Endodermal cell (in vitro differentiated cells): Measurements from ENCODE around the gene MTRFR. TPM values are rescaled to one million over a fixed set of nuclear protein-coding genes. Genes with fewer than 3 reads are reported as not detected.

Experiments used
- DNase-seq: peaks from one replicate; pipeline ENCODE4 v3.0.0-alpha.2; 2017
- H3K27ac ChIP-seq: 2 replicates; pipeline ENCODE4 v1.5.1; 2013; ENCODE audit warnings: mild to moderate bottlenecking, low read depth, low read length, moderate library complexity
- H3K27me3 ChIP-seq: 2 replicates; pipeline ENCODE4 v1.6.1; 2013; ENCODE audit warnings: mild to moderate bottlenecking, low read length, moderate library complexity; ENCODE audit not compliant: insufficient read depth, control insufficient read depth, poor library complexity, severe bottlenecking
- H3K36me3 ChIP-seq: 2 replicates; pipeline ENCODE4 v1.7.0; 2013; ENCODE audit warnings: mild to moderate bottlenecking, low read length, moderate library complexity; ENCODE audit not compliant: control insufficient read depth, insufficient read depth
- H3K4me1 ChIP-seq: one replicate; pipeline ENCODE4 v1.7.0; 2013; ENCODE audit warnings: low read length; ENCODE audit not compliant: control insufficient read depth, insufficient read depth
- H3K4me3 ChIP-seq: 2 replicates; pipeline ENCODE4 v1.5.1; 2013; ENCODE audit warnings: mild to moderate bottlenecking, low read length, moderate library complexity
- H3K9ac ChIP-seq: 2 replicates; pipeline ENCODE4 v1.6.1; 2013; ENCODE audit warnings: mild to moderate bottlenecking, low read length, moderate library complexity; ENCODE audit not compliant: poor library complexity, severe bottlenecking; ENCODE audit errors: extremely low read depth
- H3K9me3 ChIP-seq: 2 replicates; pipeline ENCODE4 v1.6.1; 2013; ENCODE audit warnings: mild to moderate bottlenecking, low read length, moderate library complexity; ENCODE audit not compliant: control insufficient read depth
- H3K27ac Mint-ChIP-seq: 2 replicates; pipeline ENCODE4 v1.8.0; 2020; ENCODE audit warnings: mixed read lengths
- H3K27me3 Mint-ChIP-seq: 2 replicates; pipeline ENCODE4 v1.8.0; 2021; ENCODE audit warnings: mild to moderate bottlenecking, mixed read lengths; ENCODE audit not compliant: insufficient read depth
- H3K36me3 Mint-ChIP-seq: 2 replicates; pipeline ENCODE4 v1.8.0; 2020; ENCODE audit warnings: low read depth, mixed read lengths
- H3K4me1 Mint-ChIP-seq: 2 replicates; pipeline ENCODE4 v1.8.0; 2020; ENCODE audit warnings: mixed read lengths
- H3K4me3 Mint-ChIP-seq: 2 replicates; pipeline ENCODE4 v1.8.0; 2020; ENCODE audit warnings: mild to moderate bottlenecking, moderate library complexity, mixed read lengths
- H3K9me3 Mint-ChIP-seq: 2 replicates; pipeline ENCODE4 v1.8.0; 2020; ENCODE audit warnings: mild to moderate bottlenecking, mixed read lengths
- CTCF ChIP-seq: fragments of 200-600 bp; sonication (generic); conservative IDR thresholded peaks from 2 replicates; pipeline ENCODE4 v1.5.0; 2021; ENCODE audit warnings: antibody characterized with exemption, mild to moderate bottlenecking
- WGBS, 2 experiments: methylation state at CpG; one replicate each; pipeline versions ENCODE4 v1.1.5 to v1.1.7; 2013; ENCODE audit warnings: missing lambda C conversion rate in 2 of 2, mixed read lengths in 1 of 2; ENCODE audit not compliant: insufficient coverage in 1 of 2, insufficient read length in 1 of 2; 5-methylcytosine and 5-hydroxymethylcytosine counted together
- total RNA-seq, 2 donors: library from RNA; stranded (reverse); fragmentation: NEBNext Ultra II Directional in 1 of 2; extraction: Animal tissue kit (Norgen Biotek cat#: 25700) in 1 of 2; gene quantifications; 2 replicates in 1 of 2; 3 replicates in 1 of 2; pipeline ENCODE4 v1.2.1, GENCODE V29; 2021

Gene MTRFR
- total RNA-seq, 2 donors from 2014 or later, result 16.2 to 19.3 TPM

DNA sequence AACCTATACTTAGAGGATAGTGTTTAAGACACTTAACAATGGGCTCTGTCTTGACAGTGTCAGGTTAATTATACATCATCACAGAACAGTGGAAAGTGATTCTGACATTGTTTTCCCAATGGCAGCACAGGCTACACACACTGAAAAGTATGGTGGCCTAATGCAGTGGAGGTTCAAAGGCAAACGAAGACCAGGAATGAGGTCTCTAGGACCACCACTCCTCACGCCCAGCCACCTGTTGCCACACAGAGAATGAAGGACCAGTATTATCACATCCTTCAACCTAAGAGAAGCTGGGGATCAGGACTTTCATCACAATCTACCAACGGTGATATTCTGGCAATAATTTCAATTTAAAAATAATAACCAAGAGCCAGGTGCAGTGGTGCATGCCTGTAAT lies 73.0 kb downstream of the MTRFR start:
- H3K4me3 ChIP-seq, result no peak overlapping the region
- H3K9ac ChIP-seq, result no peak overlapping the region
- Mint-ChIP-seq H3K9me3 (no peaks in the 10 kb centered on the region), H3K27me3 (no peaks in the 10 kb centered on the region), H3K4me1 (no peaks in the 10 kb centered on the region), H3K36me3 (peaks cover 86% of the 10 kb centered on the region), H3K27ac (no peak overlapping the region), H3K4me3 (no peak overlapping the region)
- no peak overlapping the region for H3K27ac ChIP-seq
- no peaks in the 10 kb centered on the region for H3K9me3 ChIP-seq
- 96 to 100% methylated on average over 2 to 3 of the region's 3 CpGs for WGBS, 2 experiments
- H3K4me1 ChIP-seq, result no peaks in the 10 kb centered on the region
- no peak for DNase-seq
- H3K36me3 ChIP-seq, result peaks cover 97% of the 10 kb centered on the region
- H3K27me3 ChIP-seq, result no peaks in the 10 kb centered on the region
- TF ChIP-seq CTCF, result no peak

Other genes with a start within 250 kb of the MTRFR start
- gene PITPNM2, start 82.3 kb upstream of the MTRFR start, total RNA-seq, result 10 to 100 TPM in 1 of 2 donors, 1 to 10 TPM in 1; 3.2 to 13.4 TPM
- 10 to 100 TPM; 68.4 to 85.3 TPM for gene MPHOSPH9, start 295 bp upstream of the MTRFR start, total RNA-seq
- gene CDK2AP1, start 38.4 kb downstream of the MTRFR start, total RNA-seq, result 100 to 1,000 TPM; 102 to 127 TPM
- 10 to 100 TPM; 44.5 to 44.7 TPM for gene SBNO1, start 131.4 kb downstream of the MTRFR start, total RNA-seq
- gene KMT5A, start 150.7 kb downstream of the MTRFR start, total RNA-seq, result 10 to 100 TPM; 43.1 to 44.5 TPM
- gene RILPL2, start 203.2 kb downstream of the MTRFR start, total RNA-seq, result 1 to 10 TPM; 2.6 TPM
- gene SNRNP35, start 224.7 kb downstream of the MTRFR start, total RNA-seq, result 10 to 100 TPM; 17.9 to 24.9 TPM